ENCODE results near the gene ASB7.
"Not testable (repeated sequence)": the region's sequence is repeated elsewhere in the genome, so short reads cannot be mapped to it uniquely, and the experiment has no call there.

The ASB7 gene

DNA sequence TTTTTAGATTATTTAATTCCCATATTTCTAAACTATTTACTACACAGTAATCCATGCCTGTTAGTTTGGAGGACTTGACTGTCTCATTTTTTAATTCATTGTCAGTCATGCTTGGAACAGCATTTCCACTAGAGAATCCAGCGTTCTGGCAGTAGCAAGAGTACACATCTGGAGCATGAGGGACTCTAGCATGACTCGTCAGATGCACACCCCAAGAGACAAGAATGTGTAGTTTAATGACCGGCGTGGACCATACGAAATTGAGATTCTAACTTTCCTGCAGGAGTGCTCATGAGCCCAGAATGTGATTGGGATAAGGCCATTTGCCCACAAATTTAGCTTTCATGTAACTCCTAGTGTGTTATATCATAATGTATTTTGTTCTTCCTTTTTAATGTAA, 48.9 kb downstream of the ASB7 start:
- DNase-seq (ENCODE audit: low read depth) = no peak

- DNase-seq (ENCODE audit: low read depth) = no peak
These were observed 49.7 kb downstream of the ASB7 start for GRCh38 chr15:100652116-100652515.

DNA sequence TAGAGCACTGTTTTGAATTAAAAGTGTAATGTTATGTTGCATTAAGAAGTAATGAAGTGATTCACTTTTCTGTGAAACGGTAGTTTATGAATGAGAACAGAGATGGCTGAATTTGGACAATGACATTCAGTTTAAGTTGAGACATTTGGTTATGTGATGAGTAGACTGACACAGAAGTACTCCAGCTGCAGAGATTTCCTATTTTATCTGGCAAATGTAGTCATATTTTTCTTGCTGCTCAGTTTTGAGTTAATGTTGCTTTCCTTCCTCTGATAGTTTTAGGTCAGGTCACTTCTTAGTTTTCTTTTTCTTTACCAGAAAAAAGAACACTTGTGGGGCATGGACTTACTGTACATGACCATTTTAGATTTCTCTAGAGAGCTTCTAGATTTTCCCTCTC, 51.2 kb downstream of the ASB7 start:
- no peak for DNase-seq (ENCODE audit: low read depth)

DNA sequence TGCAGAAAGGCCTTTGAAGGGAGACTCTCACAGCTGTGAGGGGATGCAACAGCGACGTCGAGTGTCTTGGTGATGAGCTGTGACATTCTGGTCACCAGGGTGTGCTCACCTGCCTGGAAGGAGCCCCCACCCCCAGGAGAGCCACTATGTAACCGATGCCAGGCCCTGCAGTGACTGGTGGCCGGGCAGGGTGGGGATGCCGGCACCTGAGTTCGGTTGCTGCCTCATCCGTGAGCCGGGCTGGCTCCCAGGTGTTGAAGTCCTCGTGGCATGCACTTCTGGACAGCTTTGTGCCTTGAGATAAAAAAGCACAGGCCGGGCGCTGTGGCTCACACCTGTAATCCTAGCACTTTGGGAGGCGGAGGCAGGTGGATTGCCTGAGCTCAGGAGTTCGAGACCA, 56.5 kb downstream of the ASB7 start:
- DNase-seq (ENCODE audit: low read depth) = no peak

GRCh38 chr15:100661156-100661555, 58.8 kb downstream of the ASB7 start:
- DNase-seq (ENCODE audit: low read depth) = no peak

DNA sequence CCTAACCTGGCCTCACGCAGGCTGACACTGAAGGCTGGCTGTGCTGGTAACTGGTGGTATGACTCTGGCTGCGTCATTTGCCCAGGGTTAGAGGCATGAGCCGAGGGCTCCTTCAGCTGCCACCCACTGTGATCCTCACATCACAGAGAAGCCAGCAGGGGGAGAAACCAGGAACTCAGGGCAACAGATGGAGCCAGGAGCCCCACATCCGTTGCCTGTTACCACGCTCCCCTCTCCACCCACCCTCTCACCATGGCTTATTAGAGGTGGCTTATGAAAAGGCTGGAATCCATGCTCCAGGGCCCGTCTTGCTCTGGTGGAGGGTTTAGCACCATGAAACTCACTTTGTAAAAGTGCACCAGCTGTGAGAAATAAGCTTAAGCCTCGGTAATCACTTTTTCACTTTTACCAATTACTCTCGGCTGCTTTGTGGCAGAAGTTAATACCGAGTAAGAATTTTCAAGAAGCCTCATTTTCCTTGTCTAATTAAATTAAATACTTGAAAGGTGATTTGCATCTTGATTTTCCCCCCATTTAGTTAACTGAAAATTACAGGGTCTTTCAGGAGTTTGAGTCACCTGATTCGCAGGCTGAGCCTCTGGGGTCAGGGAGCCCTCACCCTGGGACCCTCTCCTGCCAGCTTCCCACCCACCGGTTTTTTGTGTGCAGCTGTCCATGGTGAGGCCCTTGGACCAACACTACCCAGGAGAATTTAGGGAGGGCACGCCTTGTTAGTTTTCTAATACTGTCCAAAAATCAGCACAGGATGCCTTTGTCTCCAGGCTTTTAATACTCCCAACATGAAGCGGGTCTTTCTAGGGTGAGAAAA, 60.9 kb downstream of the ASB7 start:
- DNase-seq (ENCODE audit: low read depth) = no peak

DNA sequence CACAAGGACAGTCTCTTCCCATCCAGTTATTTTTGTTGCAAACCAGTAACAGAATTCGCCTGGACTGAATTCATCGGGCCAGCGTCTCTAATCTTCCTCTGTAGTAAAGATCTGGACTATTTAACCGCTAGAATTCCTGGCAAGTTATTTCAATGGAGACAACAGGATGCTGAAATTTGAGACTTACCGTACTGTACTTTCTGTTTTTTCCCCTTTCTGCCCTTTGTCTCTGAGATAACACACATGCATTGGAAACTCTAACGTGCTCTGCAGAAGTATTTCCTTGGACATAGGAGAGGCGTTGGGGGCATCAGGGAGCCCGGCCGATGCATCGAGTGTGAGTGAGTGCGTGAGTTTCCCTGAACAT, 61.5 kb downstream of the ASB7 start:
- DNase-seq (ENCODE audit: low read depth) = no peak

GRCh38 chr15:100665570-100665969, 63.2 kb downstream of the ASB7 start:
- DNase-seq (ENCODE audit: low read depth) = no peak

- DNase-seq (ENCODE audit: low read depth) = no peak
These were observed 65.3 kb downstream of the ASB7 start for GRCh38 chr15:100667405-100668347.

GRCh38 chr15:100668348-100668745, 66.0 kb downstream of the ASB7 start:
- no peak for DNase-seq (ENCODE audit: low read depth)

DNA sequence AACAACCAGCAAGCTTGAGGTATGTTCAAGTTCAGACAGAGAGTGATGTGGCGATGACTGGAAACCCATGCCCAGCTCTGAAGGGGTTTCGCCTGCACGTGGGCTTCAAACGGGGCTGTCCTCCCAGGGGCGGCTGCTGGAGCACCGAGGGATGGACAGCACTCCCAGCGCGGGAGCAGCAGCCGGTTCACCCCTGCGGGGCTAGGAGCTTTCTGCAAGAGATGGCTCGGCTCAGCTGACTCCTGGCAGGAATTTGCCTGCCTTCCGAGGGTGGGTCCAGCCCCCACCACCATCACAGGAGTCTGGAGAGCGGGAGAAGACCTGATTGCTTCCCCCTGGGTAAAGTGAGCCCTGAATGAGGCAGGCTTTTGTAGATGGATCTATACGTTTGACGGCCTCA, 66.9 kb downstream of the ASB7 start:
- no peak for DNase-seq (ENCODE audit: low read depth)

DNA sequence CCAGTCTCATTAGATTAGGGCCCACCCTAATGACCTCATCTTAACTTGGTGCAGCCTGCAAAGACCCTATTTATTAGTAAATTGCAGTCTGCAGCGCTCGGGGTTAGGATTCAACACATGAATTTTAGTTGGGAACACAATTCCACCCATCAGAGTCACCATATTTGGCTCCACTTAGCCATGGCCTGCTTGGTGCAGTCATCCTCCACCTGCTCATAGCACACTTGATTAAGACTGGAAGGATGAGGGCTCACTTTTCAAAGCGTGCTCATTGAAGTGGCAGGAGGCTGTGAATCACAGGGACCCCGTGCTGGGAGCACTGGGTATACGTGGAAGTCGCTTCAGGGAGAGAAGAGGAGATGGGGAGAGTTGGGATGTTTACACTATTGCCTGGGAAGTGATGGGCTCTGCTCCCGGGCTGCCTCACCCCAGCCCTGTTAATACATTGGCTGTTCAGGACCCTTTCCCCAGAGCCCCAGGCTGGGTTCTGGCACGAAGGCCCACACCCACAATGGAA, 68.2 kb downstream of the ASB7 start:
- no peak for DNase-seq (ENCODE audit: low read depth)

DNA sequence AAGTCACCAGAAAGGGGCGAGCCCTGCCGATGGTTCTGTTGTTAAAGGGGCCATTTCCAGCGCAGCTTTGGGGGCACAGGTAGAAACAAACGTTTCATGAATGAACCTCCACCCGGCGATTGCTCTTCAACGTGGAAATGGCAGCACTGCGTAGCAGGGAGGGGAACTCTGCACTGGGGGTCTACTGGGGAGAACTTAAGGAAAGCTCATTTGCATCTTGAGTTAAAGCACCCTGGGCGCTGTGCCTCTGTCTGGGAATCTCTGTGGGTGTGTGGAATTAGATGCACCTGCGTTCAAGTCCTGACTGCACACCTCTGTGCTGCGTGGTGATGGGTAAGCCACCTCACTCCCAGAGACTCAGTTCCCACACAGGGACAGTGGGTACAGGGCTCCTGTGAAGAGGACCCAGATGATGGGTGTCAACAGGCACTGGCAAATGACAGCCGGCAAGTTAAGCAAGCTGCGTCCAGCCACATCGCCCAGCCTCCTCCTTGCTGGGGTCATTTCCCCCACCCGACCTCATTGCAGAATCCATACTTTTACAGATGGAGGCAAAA, 68.8 kb downstream of the ASB7 start:
- no peak for DNase-seq (ENCODE audit: low read depth)

DNA sequence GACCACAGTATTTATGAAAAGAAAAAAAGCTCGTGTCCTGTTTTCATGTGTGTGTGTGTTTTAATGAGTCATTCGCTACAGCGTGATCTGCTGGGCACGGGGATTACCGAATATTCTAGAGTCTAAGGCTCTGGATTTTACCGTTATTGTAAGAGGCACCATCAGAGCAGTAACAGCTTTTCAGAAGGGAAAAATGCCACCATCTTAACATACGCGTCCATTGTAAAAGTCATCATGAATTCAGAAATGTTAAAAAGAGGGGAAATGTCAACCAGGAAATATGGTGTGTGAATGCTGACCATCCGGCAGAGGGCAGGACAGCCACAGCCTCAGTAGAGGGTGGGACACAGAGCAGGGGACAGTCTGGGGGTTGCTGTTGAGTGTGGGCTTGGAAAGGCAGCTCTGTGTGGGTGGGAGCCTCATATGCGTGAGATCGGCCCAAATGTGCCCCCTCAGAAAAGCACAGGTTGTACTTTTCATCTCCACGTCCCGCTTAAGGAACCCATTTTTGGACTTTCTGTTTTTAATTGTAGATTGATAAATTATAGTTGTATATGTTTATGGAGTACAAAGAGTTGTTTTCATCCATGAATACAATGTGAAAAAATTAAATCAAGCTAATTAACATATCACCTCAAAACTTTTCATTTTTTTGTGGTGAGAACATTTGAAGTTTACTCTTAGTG, 69.6 kb downstream of the ASB7 start:
- no peak for DNase-seq (ENCODE audit: low read depth)

- no peak for DNase-seq (ENCODE audit: low read depth)
These were observed 70.6 kb downstream of the ASB7 start for GRCh38 chr15:100672959-100673358.

DNA sequence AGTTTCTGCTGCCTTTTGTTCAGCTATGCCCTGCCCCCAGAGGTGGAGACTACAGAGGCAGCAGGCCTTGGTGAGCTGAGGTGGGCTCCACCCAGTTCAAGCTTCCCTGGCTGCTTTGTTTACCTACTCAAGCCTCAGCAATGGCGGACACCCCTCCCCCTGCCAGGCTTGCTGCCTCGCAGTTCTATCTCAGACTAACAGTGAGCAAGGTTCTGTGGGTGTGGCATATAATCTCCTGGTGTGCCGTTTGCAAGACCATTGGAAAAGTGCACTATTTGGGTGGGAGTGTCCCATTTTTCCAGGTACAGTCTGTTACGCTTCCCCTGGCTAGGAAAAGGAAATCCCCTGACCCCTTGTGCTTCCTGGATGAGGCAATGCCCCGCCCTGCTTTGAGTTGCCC, 76.8 kb downstream of the ASB7 start:
- DNase-seq (ENCODE audit: low read depth) = not testable (repeated sequence)

- DNase-seq (ENCODE audit: low read depth) = no peak
These were observed 78.3 kb downstream of the ASB7 start for GRCh38 chr15:100680726-100681125.

GRCh38 chr15:100681335-100681746, 79.0 kb downstream of the ASB7 start:
- no peak for DNase-seq (ENCODE audit: low read depth)

- no peak for DNase-seq (ENCODE audit: low read depth)
These were observed 80.1 kb downstream of the ASB7 start for GRCh38 chr15:100682468-100682867.

DNA sequence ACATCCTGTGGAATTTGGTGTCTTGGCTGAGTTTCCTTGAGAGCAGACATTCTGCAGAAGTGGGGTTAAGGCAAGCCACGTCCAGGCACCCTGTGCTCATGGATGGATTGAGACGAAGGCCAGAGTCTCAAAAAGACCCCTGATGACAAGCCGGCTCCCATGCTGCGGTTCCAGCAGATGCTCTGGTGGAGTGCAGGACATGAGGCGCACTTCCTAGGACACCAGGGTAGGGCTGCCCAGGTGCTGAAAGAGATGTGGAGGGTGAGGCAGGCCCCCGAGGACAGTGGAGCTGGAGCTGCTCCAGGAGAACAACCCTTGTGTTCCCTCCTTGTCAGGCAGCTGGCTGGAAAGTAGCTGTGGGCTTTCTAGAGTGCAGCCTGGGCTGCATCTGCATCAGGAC, 81.0 kb downstream of the ASB7 start:
- no peak for DNase-seq (ENCODE audit: low read depth)

- DNase-seq (ENCODE audit: low read depth) = no peak
These were observed 82.2 kb downstream of the ASB7 start for GRCh38 chr15:100684591-100684990.

Measured in non-pigmented ciliary epithelial cell (primary cell).